Measurements from ENCODE around the gene TMEM233. TPM values are rescaled to one million over a fixed set of nuclear protein-coding genes. Genes with fewer than 3 reads are reported as not detected.
A peak's percentile ranks its signal among the peaks of the same experiment; 100 is the strongest.

TMEM233 gene
- total and polyA plus RNA-seq, 9 of the 15 experiments (the other 6 are each of a cell fraction or from before 2014, with no cell fraction given): 0.04 to 0.17 (median 0.07) TPM; not detected in 2

DNA sequence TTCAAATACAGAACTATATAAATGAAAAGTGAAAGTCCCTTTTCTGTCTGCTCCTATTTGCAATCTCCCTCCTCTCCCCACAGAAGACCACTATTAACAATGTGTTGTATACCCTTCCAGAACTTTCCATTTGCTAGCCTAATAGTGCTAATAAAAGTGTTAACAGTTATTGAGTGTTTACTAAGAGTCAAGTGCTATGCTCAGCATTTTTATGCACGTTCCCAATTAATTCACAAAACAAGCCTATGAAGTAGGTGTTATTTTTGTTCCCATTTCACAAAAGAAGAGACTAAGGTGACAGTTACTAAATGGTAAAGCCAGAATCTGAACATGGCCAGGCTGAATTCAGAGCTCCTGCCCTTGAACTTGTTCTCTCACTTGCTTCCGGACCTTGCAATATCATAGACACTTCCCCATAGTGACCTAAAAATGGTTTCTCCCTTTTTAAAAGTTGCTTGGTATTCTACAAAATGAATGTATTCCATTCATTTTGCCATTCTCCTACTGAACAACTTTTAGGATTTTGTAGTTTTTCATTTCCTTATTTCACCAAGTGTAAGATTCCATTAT is 72.7 kb downstream of the TMEM233 start (continued):
- TF ChIP-seq ELF2 (CRISPR knock-in tag; IDR thresholded peaks at IDR 0.05) (peak; percentile 46; the same call in 1 of the 2 replicates), MAFG (tag; conservative IDR thresholded peaks at IDR 0.05) (peak; percentile 41; the same call in 1 of the 2 replicates), ARNT (IDR thresholded peaks at IDR 0.05) (no peak), ZNF316 (IDR thresholded peaks at IDR 0.05) (peak; percentile 79), HIVEP1 (CRISPR knock-in tag; IDR thresholded peaks at IDR 0.05) (no peak), TOE1 (IDR thresholded peaks at IDR 0.05; ENCODE audit: borderline replicate concordance) (no peak), TOE1 (CRISPR knock-in tag; IDR thresholded peaks at IDR 0.05; ENCODE audit: borderline replicate concordance, low read depth) (no peak), ZBED1 (IDR thresholded peaks at IDR 0.05) (no peak), PYGO2 (tag; IDR thresholded peaks at IDR 0.05) (no peak), SPI1 (IDR thresholded peaks at IDR 0.05; ENCODE audit: borderline replicate concordance, low read depth, low read length) (peak; percentile 46; the same call in 1 of the 2 replicates), ZNF77 (CRISPR knock-in tag; IDR thresholded peaks at IDR 0.05) (no peak), HDAC2 (IDR thresholded peaks at IDR 0.05) (no peak), CREM (IDR thresholded peaks at IDR 0.05; ENCODE audit: low read depth) (no peak), C11orf30 (IDR thresholded peaks at IDR 0.05; ENCODE audit: low read depth) (peak; percentile 67; the same call in 1 of the 2 replicates), NR1H2 (CRISPR knock-in tag; IDR thresholded peaks at IDR 0.05) (no peak), MAZ (CRISPR knock-in tag; conservative IDR thresholded peaks at IDR 0.05 in 1 of 2, IDR thresholded peaks at IDR 0.05 in 1 of 2) (no peak), NCOR1 (IDR thresholded peaks at IDR 0.05) (no peak), RBM39 (optimal IDR thresholded peaks at IDR 0.05; ENCODE audit: low read depth, low read length) (no peak), ERF (CRISPR knock-in tag; IDR thresholded peaks at IDR 0.05) (no peak), MAFF (IDR thresholded peaks at IDR 0.05; ENCODE audit: low read length) (0 out of 2 replicates have a peak, but pooled peaks have one; percentile 25), ELF1 (tag; IDR thresholded peaks at IDR 0.05) (0 out of 2 replicates have a peak, but pooled peaks have one; percentile 26)
- TF ChIP-seq, protein P1, sequence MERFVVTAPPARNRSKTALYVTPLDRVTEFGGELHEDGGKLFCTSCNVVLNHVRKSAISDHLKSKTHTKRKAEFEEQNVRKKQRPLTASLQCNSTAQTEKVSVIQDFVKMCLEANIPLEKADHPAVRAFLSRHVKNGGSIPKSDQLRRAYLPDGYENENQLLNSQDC (CRISPR knock-in tag; IDR thresholded peaks at IDR 0.05): no peak
- TF ChIP-seq, protein P2, sequence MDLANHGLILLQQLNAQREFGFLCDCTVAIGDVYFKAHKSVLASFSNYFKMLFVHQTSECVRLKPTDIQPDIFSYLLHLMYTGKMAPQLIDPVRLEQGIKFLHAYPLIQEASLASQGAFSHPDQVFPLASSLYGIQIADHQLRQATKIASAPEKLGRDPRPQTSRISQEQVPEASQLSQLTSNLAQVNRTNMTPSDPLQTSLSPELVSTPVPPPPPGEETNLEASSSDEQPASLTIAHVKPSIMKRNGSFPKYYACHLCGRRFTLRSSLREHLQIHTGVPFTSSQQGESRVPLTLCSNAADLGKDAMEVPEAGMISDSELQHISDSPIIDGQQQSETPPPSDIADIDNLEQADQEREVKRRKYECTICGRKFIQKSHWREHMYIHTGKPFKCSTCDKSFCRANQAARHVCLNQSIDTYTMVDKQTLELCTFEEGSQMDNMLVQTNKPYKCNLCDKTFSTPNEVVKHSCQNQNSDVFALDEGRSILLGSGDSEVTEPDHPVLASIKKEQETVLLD (IDR thresholded peaks at IDR 0.05): no peak
- TF ChIP-seq, protein P3, sequence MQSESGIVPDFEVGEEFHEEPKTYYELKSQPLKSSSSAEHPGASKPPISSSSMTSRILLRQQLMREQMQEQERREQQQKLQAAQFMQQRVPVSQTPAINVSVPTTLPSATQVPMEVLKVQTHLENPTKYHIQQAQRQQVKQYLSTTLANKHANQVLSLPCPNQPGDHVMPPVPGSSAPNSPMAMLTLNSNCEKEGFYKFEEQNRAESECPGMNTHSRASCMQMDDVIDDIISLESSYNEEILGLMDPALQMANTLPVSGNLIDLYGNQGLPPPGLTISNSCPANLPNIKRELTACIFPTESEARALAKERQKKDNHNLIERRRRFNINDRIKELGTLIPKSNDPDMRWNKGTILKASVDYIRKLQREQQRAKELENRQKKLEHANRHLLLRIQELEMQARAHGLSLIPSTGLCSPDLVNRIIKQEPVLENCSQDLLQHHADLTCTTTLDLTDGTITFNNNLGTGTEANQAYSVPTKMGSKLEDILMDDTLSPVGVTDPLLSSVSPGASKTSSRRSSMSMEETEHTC (IDR thresholded peaks at IDR 0.05): no peak
- TF ChIP-seq, protein P4, sequence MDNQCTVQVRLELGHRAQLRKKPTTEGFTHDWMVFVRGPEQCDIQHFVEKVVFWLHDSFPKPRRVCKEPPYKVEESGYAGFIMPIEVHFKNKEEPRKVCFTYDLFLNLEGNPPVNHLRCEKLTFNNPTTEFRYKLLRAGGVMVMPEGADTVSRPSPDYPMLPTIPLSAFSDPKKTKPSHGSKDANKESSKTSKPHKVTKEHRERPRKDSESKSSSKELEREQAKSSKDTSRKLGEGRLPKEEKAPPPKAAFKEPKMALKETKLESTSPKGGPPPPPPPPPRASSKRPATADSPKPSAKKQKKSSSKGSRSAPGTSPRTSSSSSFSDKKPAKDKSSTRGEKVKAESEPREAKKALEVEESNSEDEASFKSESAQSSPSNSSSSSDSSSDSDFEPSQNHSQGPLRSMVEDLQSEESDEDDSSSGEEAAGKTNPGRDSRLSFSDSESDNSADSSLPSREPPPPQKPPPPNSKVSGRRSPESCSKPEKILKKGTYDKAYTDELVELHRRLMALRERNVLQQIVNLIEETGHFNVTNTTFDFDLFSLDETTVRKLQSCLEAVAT (IDR thresholded peaks at IDR 0.05): no peak
- TF ChIP-seq, protein P5, sequence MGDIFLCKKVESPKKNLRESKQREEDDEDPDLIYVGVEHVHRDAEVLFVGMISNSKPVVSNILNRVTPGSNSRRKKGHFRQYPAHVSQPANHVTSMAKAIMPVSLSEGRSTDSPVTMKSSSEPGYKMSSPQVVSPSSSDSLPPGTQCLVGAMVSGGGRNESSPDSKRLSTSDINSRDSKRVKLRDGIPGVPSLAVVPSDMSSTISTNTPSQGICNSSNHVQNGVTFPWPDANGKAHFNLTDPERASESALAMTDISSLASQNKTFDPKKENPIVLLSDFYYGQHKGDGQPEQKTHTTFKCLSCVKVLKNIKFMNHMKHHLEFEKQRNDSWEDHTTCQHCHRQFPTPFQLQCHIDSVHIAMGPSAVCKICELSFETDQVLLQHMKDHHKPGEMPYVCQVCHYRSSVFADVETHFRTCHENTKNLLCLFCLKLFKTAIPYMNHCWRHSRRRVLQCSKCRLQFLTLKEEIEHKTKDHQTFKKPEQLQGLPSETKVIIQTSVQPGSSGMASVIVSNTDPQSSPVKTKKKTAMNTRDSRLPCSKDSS (IDR thresholded peaks at IDR 0.05; ENCODE audit: low read depth, partially characterized antibody): no peak

Measured in K562 (cell line).